ACC112 (cell line): ENCODE results near the gene PDGFC.

Source experiments
- H2AFZ ChIP-seq: fragments of 200-600 bp; sonication (generic); one replicate; pipeline ENCODE4 v1.6.0; 2017; ENCODE audit warnings: antibody characterized with exemption, low read length; ENCODE audit not compliant: unreplicated experiment
- H3K27ac ChIP-seq: fragments of 200-600 bp; sonication (generic); 2 replicates; pipeline ENCODE4 v1.5.1; 2014; ENCODE audit warnings: low read depth, mild to moderate bottlenecking, antibody characterized with exemption, low read length, moderate library complexity
- H3K27me3 ChIP-seq: fragments of 200-600 bp; sonication (generic); 2 replicates; pipeline ENCODE4 v1.6.1; 2014; ENCODE audit warnings: mild to moderate bottlenecking, antibody characterized with exemption, low read length, moderate library complexity, mixed read lengths; ENCODE audit not compliant: insufficient read depth
- H3K36me3 ChIP-seq: fragments of 200-600 bp; sonication (generic); 2 replicates; pipeline ENCODE4 v1.6.1; 2016; ENCODE audit warnings: mild to moderate bottlenecking, antibody characterized with exemption, low read length, moderate library complexity, mixed read lengths; ENCODE audit not compliant: insufficient read depth
- H3K4me1 ChIP-seq: fragments of 200-600 bp; sonication (generic); one replicate; pipeline ENCODE4 v1.6.1; 2016; ENCODE audit warnings: low read length, mixed read lengths; ENCODE audit not compliant: insufficient read depth, unreplicated experiment, control insufficient read depth
- H3K4me3 ChIP-seq: fragments of 200-600 bp; sonication (generic); 2 replicates; pipeline ENCODE4 v1.5.1; 2014; ENCODE audit warnings: mild to moderate bottlenecking, low read depth, low read length
- H3K79me2 ChIP-seq: fragments of 200-600 bp; sonication (generic); one replicate; pipeline ENCODE4 v1.6.0; 2016; ENCODE audit warnings: low read length; ENCODE audit not compliant: control insufficient read depth, unreplicated experiment, insufficient read depth

Gene PDGFC

DNA sequence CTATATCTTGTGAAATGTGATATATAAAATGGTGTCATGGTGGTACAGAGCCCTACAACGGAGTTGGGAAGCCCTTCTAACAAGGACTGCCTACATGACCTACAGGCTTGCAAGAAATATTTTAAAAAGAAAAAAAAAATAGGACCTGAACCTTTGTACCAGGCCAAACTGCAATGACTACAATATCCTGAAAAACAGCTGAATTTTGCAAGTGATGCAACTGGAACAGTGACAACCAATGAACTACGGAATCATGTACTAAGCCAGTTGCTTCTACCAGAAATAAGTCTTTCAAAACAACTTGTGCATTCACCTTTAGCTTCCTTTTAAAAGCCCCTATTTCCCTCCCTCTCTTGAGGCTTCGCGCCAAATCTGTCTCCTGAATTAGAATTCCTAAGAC is 58.4 kb downstream of the PDGFC start:
- Histone ChIP-seq H2AFZ (no peak overlapping the region), H3K79me2 (peaks cover 77% of the 10 kb centered on the region), H3K4me1 (peaks cover 14% of the 10 kb centered on the region), H3K27me3 (no peaks in the 10 kb centered on the region), H3K4me3 (no peak overlapping the region), H3K36me3 (no peaks in the 10 kb centered on the region; the same call in 1 of the 2 replicates), H3K27ac (no peak overlapping the region)

DNA sequence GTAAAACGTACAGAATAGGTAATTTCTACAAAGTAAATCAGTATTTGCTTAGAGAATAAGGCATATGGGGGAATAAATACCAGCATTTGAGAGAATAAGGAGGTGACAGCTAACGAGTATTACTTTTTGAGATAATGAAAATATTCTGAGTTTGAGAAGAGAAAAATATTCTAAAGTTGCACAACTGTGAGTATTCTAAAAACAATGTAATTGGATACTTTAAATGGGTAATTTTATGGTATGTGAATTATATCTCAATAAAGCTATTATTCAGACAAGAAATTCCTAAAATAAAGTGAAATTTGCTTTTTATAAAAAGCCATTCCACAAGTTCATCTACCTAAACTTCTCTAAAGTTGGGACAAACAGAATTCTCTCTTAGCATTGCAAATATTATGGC is 62.6 kb downstream of the PDGFC start:
- Histone ChIP-seq H3K27ac (no peak overlapping the region), H3K4me1 (peaks cover 16% of the 10 kb centered on the region)

DNA sequence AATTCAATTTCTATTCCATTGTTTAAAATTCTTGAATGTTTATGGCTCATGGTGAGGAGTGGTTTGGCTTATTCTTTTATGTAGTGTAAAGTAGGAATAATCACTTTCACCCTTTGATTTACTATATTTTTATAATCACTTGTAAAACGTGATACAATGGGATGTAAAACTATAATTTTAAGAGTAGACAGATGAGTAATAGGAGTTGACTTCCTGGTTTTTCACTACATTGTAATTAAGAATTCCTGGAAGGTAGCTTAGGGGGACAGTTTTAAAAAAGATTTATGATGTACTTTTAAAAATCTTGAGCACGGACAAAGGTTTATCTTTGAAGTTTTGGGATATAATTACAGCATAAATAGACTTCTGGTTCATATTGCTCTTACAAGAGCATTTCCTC is 65.3 kb downstream of the PDGFC start:
- Histone ChIP-seq H3K27ac (no peak overlapping the region), H2AFZ (no peak overlapping the region)

More for the DNA sequence above, 62.6 kb downstream of the PDGFC start:
- no peak overlapping the region for H3K4me3 ChIP-seq
- no peaks in the 10 kb centered on the region for H3K36me3 ChIP-seq
- peaks cover 72% of the 10 kb centered on the region for H3K79me2 ChIP-seq
- no peaks in the 10 kb centered on the region for H3K27me3 ChIP-seq
- no peak overlapping the region for H2AFZ ChIP-seq

DNA sequence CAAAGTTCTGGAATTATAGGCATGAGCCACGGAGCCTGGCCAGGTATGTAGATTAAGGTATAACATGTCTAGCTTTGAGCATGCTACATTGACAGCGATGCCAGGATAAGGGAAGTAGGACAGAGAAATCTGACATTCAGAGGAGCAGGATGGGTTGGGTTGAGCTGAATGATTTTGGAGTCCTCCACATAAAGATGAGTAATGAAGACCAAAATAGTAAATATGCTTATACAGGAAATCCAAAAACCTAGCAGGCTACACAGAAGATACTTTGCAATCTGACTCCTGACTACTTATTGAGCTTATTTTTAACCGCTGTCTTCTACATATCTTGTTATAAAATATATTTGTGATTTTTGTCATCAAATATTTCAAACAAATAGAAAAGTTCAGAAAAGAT is 69.7 kb downstream of the PDGFC start:
- 0 out of 2 replicates have a peak overlapping the region, but pooled peaks have one; percentile 33 for H3K4me3 ChIP-seq
- no peak overlapping the region for H2AFZ ChIP-seq
- H3K36me3 ChIP-seq = no peaks in the 10 kb centered on the region
- no peaks in the 10 kb centered on the region for H3K27me3 ChIP-seq
- 0 out of 2 replicates have a peak overlapping the region, but pooled peaks have one; percentile 11 for H3K27ac ChIP-seq
- H3K79me2 ChIP-seq = peaks cover 66% of the 10 kb centered on the region
- peaks cover 28% of the 10 kb centered on the region for H3K4me1 ChIP-seq

More for the DNA sequence above, 65.3 kb downstream of the PDGFC start:
- Histone ChIP-seq H3K4me3 (no peak overlapping the region), H3K4me1 (peaks cover 33% of the 10 kb centered on the region), H3K27me3 (no peaks in the 10 kb centered on the region), H3K79me2 (peaks cover 70% of the 10 kb centered on the region), H3K36me3 (no peaks in the 10 kb centered on the region)

DNA sequence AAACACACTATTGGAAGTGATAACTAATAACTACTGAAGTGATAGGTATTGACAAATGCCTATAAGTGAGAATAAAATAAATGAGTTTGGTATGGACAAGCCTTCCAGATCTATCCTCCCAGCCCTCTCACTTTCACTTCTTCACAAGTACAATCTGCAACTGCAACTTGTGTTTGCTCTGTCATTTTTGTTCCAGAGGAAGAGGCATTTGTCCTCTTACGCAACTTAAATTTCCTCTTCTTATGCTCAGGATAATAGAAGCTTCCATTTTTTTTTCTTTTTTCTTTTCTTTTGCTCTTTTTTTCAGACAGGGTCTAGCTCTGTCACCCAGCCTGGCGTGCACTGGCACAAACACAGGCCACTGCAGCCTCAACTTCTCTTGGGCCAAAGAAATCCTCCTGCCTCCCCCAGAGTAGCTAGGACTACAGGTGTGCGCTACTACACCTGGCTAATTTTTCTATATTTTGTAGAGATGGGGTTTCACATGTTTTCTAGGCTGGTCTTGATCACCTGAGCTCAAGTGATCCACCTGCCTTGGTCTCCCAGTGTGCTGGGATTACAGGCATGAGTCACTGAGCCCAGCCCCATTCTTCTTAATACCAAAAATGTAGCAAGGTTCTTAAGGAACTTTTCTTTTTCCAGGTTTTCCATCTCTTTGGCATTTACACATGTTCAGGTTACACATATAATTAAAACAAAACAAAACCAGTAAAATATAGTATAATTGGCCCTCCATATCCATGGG is 73.1 kb downstream of the PDGFC start:
- peaks cover 57% of the 10 kb centered on the region for H3K79me2 ChIP-seq
- H3K27ac ChIP-seq = no peak overlapping the region; the same call in 1 of the 2 replicates

DNA sequence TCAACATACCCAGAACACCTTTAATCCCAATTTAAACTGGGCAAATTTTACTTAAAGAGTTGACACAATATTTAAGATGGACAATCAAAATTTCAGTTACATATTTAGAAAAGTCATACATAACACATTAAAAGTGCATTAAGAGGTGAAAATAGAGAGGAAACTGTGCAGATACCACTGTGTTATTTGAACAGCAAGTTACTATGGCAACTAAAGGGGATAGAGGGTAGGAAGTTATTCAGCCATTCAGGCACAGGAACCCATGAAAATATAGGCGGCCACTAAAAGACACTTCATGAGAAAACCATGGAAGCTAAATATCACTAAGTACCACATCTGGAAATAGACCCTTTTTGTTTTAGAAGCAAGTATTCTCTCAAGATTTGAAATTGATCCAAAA is 75.1 kb downstream of the PDGFC start:
- Histone ChIP-seq H3K4me1 (peaks cover 31% of the 10 kb centered on the region), H2AFZ (no peak overlapping the region), H3K27me3 (no peaks in the 10 kb centered on the region), H3K79me2 (peaks cover 48% of the 10 kb centered on the region), H3K36me3 (no peaks in the 10 kb centered on the region), H3K4me3 (no peak overlapping the region), H3K27ac (no peak overlapping the region)

More for the DNA sequence above, 73.1 kb downstream of the PDGFC start:
- H3K36me3 ChIP-seq = no peaks in the 10 kb centered on the region
- no peak overlapping the region for H3K4me3 ChIP-seq
- peaks cover 36% of the 10 kb centered on the region for H3K4me1 ChIP-seq
- H2AFZ ChIP-seq = no peak overlapping the region
- H3K27me3 ChIP-seq = no peaks in the 10 kb centered on the region

DNA sequence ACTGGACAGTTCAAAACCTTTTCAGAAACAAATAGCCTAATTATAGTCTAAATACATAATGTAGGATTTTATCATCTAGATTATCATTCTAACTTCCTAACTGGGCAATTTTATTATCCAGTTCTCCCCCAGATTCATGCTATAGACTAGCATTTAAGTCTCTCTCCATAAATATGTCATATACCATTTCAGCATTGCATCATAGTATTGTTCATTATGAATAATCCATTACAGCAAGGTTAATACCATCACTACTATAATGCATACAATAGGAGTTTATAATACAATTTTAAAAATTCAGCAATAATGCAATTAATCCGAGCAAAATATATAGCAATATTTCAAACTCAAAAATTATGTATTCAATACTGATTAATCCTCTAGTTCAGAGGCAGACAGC is 77.4 kb downstream of the PDGFC start:
- H3K27ac ChIP-seq = no peak overlapping the region
- H2AFZ ChIP-seq = no peak overlapping the region
- H3K79me2 ChIP-seq = peaks cover 45% of the 10 kb centered on the region
- no peak overlapping the region for H3K4me3 ChIP-seq
- peaks cover 44% of the 10 kb centered on the region for H3K4me1 ChIP-seq
- H3K27me3 ChIP-seq = no peaks in the 10 kb centered on the region
- H3K36me3 ChIP-seq = no peaks in the 10 kb centered on the region

DNA sequence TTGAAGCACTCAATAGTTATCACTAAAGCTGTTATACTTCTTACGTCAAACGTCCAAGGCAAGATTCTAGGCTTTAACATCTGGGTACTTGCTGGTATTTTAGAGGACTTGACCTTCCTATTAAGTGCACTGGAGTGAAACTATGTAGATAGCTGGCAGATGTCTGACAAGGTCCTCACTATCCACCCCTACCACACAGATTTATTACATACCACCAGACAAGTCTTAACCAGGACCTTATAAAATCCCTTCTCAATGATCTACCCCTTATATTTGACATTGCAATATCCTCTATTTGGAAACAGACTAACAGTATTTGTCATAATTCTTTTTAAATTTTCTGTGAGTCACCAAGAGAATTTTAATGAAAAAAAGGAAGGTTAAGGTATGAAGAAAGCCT is 78.8 kb downstream of the PDGFC start:
- Histone ChIP-seq H2AFZ (no peak overlapping the region), H3K27ac (no peak overlapping the region)

DNA sequence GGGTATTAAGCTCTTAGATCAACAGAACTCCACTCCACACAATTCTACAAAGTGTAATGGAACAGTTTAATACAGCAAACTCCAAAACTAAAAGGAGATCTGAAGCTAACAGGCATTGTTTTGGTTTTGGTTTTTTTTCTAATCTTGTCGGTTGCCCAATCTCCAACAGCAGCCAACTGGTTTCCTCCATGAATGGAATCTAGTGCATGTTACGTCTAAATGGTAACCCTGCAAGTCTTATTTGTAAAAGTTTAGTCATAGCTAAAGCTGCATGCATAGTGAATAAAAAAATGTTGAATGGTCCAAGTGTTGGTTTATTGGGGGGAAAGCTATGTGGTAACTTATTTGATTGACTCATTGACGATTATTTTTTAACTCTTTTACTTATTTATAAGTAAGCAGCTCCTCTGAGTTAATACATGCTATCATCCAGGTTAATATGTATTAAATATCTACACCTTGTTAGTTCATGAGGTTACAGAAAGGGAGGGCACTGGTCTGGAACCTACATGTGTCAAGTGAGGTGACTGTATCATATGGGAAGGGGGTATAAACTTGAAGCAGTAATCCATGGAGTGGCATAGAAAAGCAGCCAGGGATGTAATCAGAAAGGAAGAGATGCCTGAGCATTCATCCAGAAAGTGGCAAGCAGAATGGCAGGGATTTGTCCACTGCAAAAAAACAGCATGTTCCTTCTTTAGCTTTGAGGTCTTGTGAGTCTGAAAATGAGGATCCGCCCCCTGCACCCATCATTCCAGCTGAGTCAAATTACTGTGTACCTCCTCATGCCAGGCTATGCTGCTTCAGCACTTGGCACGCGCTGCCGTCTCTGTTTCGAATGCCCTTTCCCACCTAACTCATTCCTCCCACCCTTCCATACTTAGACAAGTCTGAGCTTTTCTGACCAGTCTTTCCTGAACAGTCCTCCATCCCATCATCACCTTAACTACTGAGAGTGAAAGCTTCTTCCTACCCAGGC is 81.7 kb downstream of the PDGFC start:
- Histone ChIP-seq H3K27ac (peak overlapping the region; percentile 91), H3K36me3 (peaks cover 7% of the 10 kb centered on the region; the same call in 1 of the 2 replicates), H3K27me3 (no peaks in the 10 kb centered on the region), H3K4me1 (peaks cover 42% of the 10 kb centered on the region), H3K79me2 (peaks cover 46% of the 10 kb centered on the region), H3K4me3 (peak overlapping the region; percentile 58; the same call in 1 of the 2 replicates), H2AFZ (no peak overlapping the region)

More for the DNA sequence above, 78.8 kb downstream of the PDGFC start:
- Histone ChIP-seq H3K4me3 (no peak overlapping the region), H3K4me1 (peaks cover 47% of the 10 kb centered on the region), H3K79me2 (peaks cover 44% of the 10 kb centered on the region), H3K27me3 (no peaks in the 10 kb centered on the region), H3K36me3 (no peaks in the 10 kb centered on the region)

DNA sequence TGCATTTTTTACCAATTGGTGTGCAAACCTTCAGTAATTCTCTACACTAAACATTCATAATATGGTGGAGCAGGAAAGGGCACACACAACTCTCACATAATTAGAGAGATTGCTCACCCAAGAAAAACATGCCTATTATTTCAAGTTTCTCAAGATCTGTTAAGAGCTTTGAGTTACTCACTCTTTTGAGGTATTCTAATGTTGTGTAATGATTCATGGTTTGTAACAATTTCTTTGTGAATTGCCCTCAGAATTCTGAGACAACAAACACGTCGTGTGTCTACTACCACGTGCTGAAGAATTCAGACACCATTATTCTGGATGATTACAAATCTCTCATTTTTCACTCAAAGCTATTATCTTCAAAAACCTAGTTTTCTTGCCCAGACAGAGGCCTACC is 82.8 kb downstream of the PDGFC start:
- no peak overlapping the region for H2AFZ ChIP-seq
- peaks cover 49% of the 10 kb centered on the region for H3K79me2 ChIP-seq
- peaks cover 39% of the 10 kb centered on the region for H3K4me1 ChIP-seq
- H3K27ac ChIP-seq = peak overlapping the region; percentile 91
- H3K36me3 ChIP-seq = peaks cover 7% of the 10 kb centered on the region; the same call in 1 of the 2 replicates
- peak overlapping the region; percentile 58; the same call in 1 of the 2 replicates for H3K4me3 ChIP-seq
- H3K27me3 ChIP-seq = no peaks in the 10 kb centered on the region
